Measurements from ENCODE around the gene MLPH.

MLPH gene

DNA sequence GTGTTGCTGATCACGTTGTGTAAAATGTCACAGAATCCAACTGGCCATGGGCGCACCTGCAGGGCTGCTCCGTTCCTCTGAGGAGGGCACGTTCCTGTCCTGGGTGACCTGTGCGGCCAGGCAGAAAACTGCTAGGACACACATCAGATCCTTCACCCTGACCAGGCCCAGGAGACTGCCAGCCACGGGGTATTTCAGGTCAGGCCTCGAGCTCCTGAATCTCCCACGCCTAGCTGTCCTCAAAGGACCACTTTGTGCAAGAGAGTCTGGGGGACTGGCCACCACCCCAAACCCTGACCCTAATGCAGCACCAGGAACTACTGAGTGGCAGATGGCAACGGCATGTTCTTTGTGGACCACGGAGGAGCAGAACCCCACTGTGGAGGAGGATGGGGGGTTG is 90.4 kb downstream of the MLPH start:
- in situ Hi-C loops (cut with HindIII; ENCODE audit: low pct_unique_long_range_greater_than_20kb, low sequenced_read_pairs) = no loop called here
- no peak for DNase-seq (ENCODE audit: low read depth in 1 of 2, low spot score in 1 of 2)
- no peak for TF ChIP-seq JUND (IDR thresholded peaks at IDR 0.05; ENCODE audit: low read depth)

DNA sequence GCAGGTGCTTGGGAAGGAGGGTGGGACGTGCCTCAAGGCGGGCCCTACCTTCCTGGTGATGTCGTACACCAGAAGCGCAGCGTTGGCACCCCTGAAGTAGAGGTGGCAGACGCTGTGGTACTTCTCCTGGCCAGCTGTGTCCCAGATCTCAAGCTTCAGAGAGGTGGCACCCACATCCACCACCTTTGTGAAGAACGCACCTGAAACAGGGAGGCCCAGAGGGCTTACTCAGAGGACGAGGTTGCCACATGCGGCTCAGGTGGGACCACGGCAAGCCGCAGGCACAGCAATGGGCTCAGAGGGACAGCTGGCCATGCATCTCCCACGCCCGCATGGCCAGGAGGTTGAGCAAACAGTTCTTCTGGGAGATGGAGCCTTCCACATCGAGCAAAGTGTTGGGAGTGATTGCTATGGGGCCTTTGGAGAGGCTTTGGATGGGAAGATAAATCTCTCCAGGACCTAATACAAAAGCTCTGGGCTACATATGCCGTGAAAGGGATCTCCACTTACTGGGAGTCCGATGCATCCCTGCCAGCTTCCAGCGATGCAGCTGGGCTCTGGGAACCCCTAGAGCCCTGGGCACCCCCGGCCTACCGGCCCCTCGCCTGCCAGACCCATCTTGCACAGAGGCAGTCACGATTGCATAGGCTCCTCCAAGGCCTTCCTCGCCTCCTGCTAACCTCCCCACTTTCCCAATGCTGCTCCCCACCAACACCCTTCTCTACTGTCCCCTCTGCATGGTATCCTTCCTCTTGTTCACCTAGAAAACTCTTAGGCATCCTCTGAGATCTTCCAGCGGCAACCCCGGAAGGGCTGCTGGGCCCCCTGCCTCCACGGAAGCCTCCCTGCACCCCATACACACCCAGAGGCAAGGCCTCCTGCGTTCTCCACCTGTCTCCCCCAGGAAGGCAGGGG is 91.2 kb downstream of the MLPH start:
- no peak for DNase-seq (ENCODE audit: low read depth in 1 of 2, low spot score in 1 of 2)
- no peak for TF ChIP-seq JUND (IDR thresholded peaks at IDR 0.05; ENCODE audit: low read depth)
- in situ Hi-C loops (cut with HindIII; ENCODE audit: low pct_unique_long_range_greater_than_20kb, low sequenced_read_pairs) = no loop called here

DNA sequence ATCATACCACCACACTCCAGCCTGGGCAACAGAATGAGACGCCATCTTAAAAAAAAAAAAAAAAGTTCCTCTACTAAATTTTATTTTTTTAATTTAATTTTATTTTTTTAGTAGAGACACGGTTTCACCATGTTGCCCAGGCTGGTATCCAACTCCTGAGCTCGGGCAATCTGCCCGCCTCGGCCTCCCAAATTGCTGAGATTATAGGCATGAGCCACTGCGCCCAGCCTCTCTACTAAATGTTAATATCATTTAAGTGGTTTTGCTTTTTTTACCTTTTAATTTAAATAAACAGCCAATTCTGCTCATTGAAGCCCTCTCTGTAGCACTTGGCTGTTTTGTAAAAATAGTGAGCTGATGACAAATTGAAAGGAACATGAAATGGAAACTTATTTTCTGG is 94.3 kb downstream of the MLPH start:
- DNase-seq (ENCODE audit: low read depth in 1 of 2, low spot score in 1 of 2) = no peak
- TF ChIP-seq JUND (IDR thresholded peaks at IDR 0.05; ENCODE audit: low read depth) = no peak
- in situ Hi-C loops (cut with HindIII; ENCODE audit: low pct_unique_long_range_greater_than_20kb, low sequenced_read_pairs) = no loop called here

DNA sequence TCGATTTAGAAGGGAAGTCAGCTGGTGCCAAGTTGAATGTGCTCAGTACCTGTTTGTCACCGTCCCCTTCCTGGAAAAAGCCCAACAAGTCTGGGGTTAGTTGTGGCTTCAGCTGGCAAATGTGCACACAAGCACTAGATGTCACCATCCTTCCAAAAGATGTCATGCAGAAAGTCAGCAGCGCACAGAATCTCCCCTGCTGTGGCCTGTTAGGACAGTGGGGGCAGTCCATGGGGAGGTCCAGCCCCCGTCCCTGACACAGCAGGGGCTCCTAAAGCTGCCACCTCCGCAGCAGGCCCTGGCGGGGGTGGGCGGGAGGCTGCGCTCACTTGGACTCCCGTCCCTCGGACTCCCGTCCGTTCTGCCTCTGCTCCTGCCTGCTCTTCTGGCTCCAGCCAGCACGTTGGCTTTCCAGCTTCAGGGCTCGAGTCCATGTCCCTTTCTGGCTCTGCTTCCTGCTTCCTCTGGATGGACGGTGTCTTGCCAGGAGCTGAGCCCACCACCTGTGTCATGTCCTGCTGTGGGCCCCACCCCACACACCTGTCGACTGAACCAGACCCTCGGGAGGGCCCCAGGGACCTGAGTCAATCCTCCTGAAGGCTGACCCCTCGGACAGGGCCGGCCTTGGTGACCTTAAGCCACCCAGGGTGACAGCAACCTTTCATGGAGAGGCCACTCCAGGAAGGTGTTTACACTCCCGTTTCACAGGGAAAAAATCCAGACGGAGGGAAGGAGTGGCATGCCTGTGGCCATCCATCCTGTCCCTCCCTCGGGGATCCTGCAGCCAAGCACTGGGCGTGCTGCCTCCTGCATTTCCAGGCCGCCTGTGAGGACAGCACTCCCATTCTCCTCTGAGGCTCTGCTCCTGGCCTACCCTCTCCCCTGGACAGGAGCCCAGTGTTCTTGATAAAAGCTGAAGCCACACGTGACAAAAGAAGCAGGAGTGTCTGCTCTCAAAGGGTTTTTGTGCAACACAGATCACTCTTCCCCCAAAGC is 95.0 kb downstream of the MLPH start:
- in situ Hi-C loops (cut with HindIII; ENCODE audit: low pct_unique_long_range_greater_than_20kb, low sequenced_read_pairs) = no loop called here
- TF ChIP-seq JUND (IDR thresholded peaks at IDR 0.05; ENCODE audit: low read depth) = no peak
- DNase-seq (ENCODE audit: low read depth in 1 of 2, low spot score in 1 of 2) = no peak

DNA sequence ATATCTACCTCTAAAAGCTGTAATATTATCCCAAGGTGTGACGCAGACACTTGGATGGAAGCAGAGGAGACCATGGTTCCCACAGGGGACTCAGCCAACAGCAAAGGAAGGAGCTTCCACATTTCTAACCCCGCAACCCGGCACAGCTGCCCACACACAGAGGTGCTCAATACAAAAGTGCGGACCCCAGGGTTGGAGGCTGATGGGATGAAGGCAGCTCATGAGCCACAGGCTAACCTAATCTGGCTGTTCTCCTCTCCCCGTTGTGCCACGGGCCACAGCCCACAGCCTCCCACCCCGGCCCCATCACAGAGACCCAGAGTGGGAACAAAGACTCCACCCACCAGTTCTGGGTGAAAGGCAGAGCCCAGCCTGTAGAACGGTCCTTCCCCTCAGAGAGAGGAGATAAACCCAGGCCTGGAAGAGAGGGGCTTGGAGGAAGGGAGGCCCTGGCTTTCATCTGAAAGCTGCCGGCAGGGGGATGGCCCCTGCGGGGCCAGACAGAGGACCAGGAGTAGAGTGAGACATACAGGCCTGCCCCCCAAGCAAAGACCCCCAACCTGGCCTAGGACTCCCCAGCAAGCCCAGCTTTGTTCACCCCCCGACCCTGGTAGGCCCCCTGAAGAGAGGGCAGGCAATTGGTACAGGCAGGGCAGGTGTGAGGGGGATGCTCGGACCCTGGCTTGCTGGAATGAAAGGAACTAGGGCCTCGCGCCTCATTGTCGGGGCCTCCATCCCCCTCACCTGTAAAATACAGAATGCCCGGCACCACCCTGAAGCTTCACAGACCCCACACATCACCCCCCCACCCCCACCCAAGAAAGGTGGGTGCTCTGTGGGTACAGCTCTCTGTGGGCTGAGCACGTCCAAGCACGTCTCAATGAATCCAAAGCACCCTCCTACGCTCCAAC is 96.6 kb downstream of the MLPH start:
- in situ Hi-C loops (cut with HindIII; ENCODE audit: low pct_unique_long_range_greater_than_20kb, low sequenced_read_pairs) = no loop called here
- no peak for TF ChIP-seq JUND (IDR thresholded peaks at IDR 0.05; ENCODE audit: low read depth)
- DNase-seq (ENCODE audit: low read depth in 1 of 2, low spot score in 1 of 2) = no peak

DNA sequence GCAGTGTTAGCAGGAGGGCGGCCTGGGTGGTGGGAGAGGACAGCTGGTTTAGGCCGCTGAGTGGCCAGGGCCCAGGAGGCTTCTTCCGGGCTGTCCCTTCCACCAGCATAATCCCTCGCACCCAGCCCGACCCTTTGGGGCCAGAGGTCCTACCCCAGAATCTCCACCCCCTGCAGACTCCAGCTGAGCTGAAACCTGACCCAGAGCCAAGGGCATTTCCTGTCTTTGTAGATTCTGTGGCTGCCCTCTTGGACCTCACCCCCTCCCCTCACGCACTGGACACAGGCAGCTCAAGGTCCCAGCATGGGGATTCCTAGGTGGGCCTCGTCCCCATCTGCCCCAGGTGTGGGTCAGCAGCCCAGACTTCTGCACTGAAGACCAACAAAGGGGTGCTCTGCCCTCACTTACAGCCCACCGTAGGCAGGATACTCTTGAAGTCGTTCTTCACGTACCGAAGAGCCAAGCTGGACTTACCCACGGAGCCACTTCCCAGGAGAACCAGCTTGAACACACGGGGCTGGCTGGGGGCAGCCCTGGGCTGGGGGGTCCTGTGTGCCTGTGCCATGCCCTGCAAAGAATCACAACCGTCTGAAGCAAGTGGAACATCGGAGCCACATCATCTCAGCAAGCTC is 98.7 kb downstream of the MLPH start:
- in situ Hi-C loops (cut with HindIII; ENCODE audit: low pct_unique_long_range_greater_than_20kb, low sequenced_read_pairs) = no loop called here
- TF ChIP-seq JUND (IDR thresholded peaks at IDR 0.05; ENCODE audit: low read depth) = no peak
- DNase-seq (ENCODE audit: low read depth in 1 of 2, low spot score in 1 of 2) = no peak

DNA sequence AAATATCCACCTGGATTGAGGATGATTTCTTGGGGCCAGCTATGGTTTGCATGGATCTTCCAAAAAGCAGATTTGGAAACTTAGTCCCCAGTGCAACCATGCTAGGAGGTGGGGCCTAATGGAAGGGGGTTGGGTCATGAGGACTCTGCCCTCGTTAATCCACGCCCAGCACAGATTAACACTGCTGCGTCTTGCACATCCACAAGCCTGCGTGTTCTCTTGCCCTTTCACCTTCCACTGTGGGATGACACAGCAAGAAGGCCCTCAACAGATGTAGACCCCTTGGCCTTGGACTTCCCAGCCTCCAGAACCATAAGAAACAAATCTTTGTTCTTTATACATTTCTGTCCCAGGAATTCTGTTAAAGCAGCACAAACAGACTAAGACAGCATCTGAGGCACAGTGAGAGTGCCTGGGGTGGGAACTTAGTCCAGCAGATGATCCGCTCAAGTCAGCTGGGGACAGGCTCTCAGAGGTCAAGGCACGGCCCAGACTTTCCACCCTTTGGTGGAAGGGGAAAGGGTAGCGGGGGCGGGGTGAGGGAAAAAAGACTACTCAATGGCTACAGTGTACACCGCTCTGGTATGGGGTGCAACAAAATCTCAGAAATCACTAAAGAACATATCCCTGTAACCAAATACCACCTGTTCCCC is 101.1 kb downstream of the MLPH start:
- in situ Hi-C loops (cut with HindIII; ENCODE audit: low pct_unique_long_range_greater_than_20kb, low sequenced_read_pairs) = no loop called here
- DNase-seq (ENCODE audit: low read depth in 1 of 2, low spot score in 1 of 2) = peak in 1 of 2 experiments; percentile 55
- TF ChIP-seq JUND (IDR thresholded peaks at IDR 0.05; ENCODE audit: low read depth) = no peak

DNA sequence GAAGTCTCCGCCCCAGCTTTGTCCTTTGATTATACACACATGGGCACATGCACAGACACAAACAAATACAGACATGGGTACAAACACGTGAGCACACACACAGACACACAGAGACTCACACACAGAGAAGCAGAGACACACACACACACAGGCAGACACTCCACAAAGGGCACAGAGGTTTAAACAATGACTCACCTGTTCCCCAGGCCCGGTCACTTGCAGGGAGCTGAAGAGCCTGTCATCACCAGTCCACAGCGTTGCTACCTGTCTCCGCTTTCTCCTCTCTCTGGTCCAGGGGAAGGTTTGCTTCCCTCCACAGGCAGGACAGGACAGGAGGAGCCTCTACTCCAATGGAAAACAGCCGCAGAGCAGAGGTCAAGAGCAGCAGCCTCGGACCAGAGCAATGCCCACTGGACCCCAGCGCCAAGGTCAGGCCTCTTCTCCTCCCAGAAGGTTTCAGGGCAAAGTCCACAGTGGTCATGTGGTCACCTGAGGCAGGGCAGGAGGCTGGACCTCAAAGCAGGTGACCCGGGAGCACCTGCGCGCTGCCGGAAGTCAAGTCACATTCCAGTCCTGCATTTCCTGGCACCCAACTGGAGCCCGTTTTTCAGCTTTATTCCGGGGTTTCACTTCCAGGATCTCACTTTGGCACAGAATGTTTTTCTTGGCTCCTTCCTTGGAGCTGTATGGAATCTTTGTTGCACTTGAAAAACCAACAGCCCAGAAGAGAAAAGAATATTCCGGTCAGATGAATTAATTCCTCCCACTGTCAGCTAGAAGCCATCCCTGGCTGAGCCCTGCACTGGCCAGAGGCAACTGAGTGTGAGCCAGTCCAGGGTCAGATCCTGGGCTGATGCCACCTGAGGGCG is 103.5 kb downstream of the MLPH start, which contains the start of gene RAB17:
RAB17 (minus strand) TSS at position 463 of the 869 bp plus-strand sequence. CDS start 4,580 bp downstream, outside the sequence.
- peak; percentile 63 to 94 for DNase-seq (ENCODE audit: low read depth in 1 of 2, low spot score in 1 of 2)
- no peak for TF ChIP-seq JUND (IDR thresholded peaks at IDR 0.05; ENCODE audit: low read depth)
- in situ Hi-C loops (cut with HindIII; ENCODE audit: low pct_unique_long_range_greater_than_20kb, low sequenced_read_pairs) = no loop called here

DNA sequence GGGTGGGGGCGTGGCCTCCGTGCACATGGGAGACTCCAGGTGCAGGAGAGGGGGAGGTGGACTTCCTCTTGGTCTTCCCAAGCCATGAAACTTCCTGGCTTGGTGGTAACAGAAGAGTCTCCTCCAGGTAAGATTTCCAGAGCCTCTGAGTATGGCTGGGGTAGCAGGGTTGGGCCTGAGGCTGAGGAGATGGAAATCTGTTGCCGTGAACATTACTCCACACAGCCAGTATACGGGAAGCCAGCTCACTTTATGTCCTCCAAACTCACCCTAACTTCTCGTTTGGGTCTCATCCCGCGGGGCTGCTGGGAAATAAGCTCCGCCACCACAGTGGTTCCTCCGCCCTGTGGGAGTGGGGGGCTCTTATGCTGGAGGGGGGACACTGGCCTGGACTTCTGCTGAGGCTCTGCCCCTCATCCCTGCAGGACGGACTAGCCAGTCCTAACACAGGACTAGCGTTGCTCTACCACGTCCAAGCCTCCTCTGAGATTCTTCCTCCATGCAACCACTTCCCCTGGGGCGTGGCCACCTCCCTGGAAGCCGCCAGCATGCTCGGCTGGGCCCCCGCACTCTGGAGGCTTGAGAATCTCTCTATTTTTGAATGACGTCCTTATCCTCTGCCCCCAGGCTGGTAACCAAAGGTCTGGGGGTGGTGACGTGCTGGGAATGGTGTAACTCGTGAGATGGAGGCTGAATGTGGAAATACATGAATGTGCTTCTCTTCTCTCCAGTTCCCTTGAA is 104.3 kb downstream of the MLPH start:
- no peak for TF ChIP-seq JUND (IDR thresholded peaks at IDR 0.05; ENCODE audit: low read depth)
- in situ Hi-C loops (cut with HindIII; ENCODE audit: low pct_unique_long_range_greater_than_20kb, low sequenced_read_pairs) = no loop called here
- peak; percentile 54 to 94 for DNase-seq (ENCODE audit: low read depth in 1 of 2, low spot score in 1 of 2)
